Thyroid gland (tissue), 4 donors: ENCODE data around the gene DNAH9. TPM values are rescaled to one million over a fixed set of nuclear protein-coding genes. Genes with fewer than 3 reads are reported as not detected.
"Not testable (repeated sequence)": the region's sequence is repeated elsewhere in the genome, so short reads cannot be mapped to it uniquely, and the experiment has no call there.

ENCODE experiments used
- DNase-seq, 2 donors: peaks; one replicate each; pipeline ENCODE4 v3.0.0-alpha.2; 2019
- H3K27ac ChIP-seq, 3 donors: fragments of 200-600 bp; sonication (generic); 1 replicate in 2 of 3; 2 replicates in 1 of 3; pipeline ENCODE4 v1.5.1; 2016 to 2019; ENCODE audit warnings: mild to moderate bottlenecking in 1 of 3, moderate library complexity in 1 of 3
- H3K27me3 ChIP-seq: fragments of 200-600 bp; sonication (generic); one replicate; pipeline ENCODE4 v1.5.1; 2019
- H3K36me3 ChIP-seq, 2 donors: fragments of 200-600 bp; sonication (generic); one replicate each; pipeline ENCODE4 v1.5.1; 2016 to 2019
- H3K4me1 ChIP-seq, 2 donors: fragments of 200-600 bp; sonication (generic); one replicate each; pipeline ENCODE4 v1.5.1; 2017 to 2019
- H3K4me3 ChIP-seq, 3 donors: fragments of 200-600 bp; sonication (generic); replicated peaks in 1 of 3; 1 replicate in 2 of 3; 2 replicates in 1 of 3; pipeline ENCODE4 v1.5.1; 2016; ENCODE audit warnings: mild to moderate bottlenecking in 1 of 3
- H3K9me3 ChIP-seq: fragments of 200-600 bp; sonication (generic); one replicate; pipeline ENCODE4 v1.5.1; 2017
- CTCF ChIP-seq, 6 experiments: fragments of 200-600 bp in 3 of 6; fragments of 450-650 bp in 3 of 6; sonication (generic) in 3 of 6; IDR thresholded peaks; one replicate each; pipeline ENCODE4 v1.5.1; 2016 to 2019; ENCODE audit warnings: antibody characterized with exemption in 6 of 6, mild to moderate bottlenecking in 2 of 6, inconsistent platforms in 1 of 6, moderate library complexity in 1 of 6
- POLR2A ChIP-seq, 2 donors: fragments of 450-650 bp; IDR thresholded peaks; one replicate each; pipeline ENCODE4 v1.6.1; 2017; ENCODE audit warnings: antibody characterized with exemption in 2 of 2, mild to moderate bottlenecking in 2 of 2, moderate library complexity in 1 of 2
- WGBS, 2 donors: methylation state at CpG; one replicate each; pipeline ENCODE4 v1.1.5; 2017; 5-methylcytosine and 5-hydroxymethylcytosine counted together
- intact Hi-C: fragments of 100-400 bp; cut with DNase I; formaldehyde crosslinking; loops from one replicate; pipeline ENCODE4 v1.15.1; 2023
- total RNA-seq, 4 donors: library from RNA; depleted of rRNA; stranded (reverse); fragments of >200 nt; gene quantifications; one replicate each; pipeline ENCODE4 v1.2.3, GENCODE V29; 2016

DNAH9 gene
- total RNA-seq, 4 donors from 2014 or later = under 0.01 to 4.3 (median 2.3) TPM

- Histone ChIP-seq H3K4me1 (no peaks in the 10 kb centered on the region), H3K36me3 (no peaks in the 10 kb centered on the region), H3K9me3 (no peaks in the 10 kb centered on the region), H3K27ac (no peak overlapping the region), H3K4me3 (no peak overlapping the region), H3K27me3 (no peaks in the 10 kb centered on the region)
- TF ChIP-seq POLR2A (IDR thresholded peaks at IDR 0.05) (no peak), CTCF (IDR thresholded peaks at IDR 0.05) (no peak)
- no peak for DNase-seq
- WGBS, 2 donors = 35 to 38% methylated on average over 4 of the region's 4 CpGs
- intact Hi-C loops = no loop called here
These were observed 330.2 kb downstream of the DNAH9 start for GRCh38 chr17:11928436-11928835.

- H3K9me3 ChIP-seq = no peaks in the 10 kb centered on the region
- no peaks in the 10 kb centered on the region for H3K4me1 ChIP-seq
- TF ChIP-seq POLR2A (IDR thresholded peaks at IDR 0.05) (no peak), CTCF (IDR thresholded peaks at IDR 0.05) (no peak)
- no peaks in the 10 kb centered on the region for H3K27me3 ChIP-seq
- H3K4me3 ChIP-seq = no peak overlapping the region
- DNase-seq = no peak
- 91% methylated on average over 9 to 10 of the region's 10 CpGs for WGBS, 2 donors
- intact Hi-C loops = no loop called here
- no peaks in the 10 kb centered on the region for H3K36me3 ChIP-seq
- no peak overlapping the region for H3K27ac ChIP-seq
These were observed 334.1 kb downstream of the DNAH9 start for GRCh38 chr17:11932337-11932898.

GRCh38 chr17:11935734-11936406, 337.6 kb downstream of the DNAH9 start:
- no peaks in the 10 kb centered on the region for H3K36me3 ChIP-seq
- no peaks in the 10 kb centered on the region for H3K9me3 ChIP-seq
- WGBS, 2 donors = 35 to 47% methylated on average over 14 of the region's 14 CpGs
- H3K27ac ChIP-seq = no peak overlapping the region
- intact Hi-C loops = no loop called here
- H3K4me1 ChIP-seq = no peaks in the 10 kb centered on the region
- peak; percentile 20 to 55 for DNase-seq
- no peaks in the 10 kb centered on the region for H3K27me3 ChIP-seq
- TF ChIP-seq CTCF (IDR thresholded peaks at IDR 0.05) (peak; percentile 31 to 86 (median 62)), POLR2A (IDR thresholded peaks at IDR 0.05) (no peak)
- H3K4me3 ChIP-seq = no peak overlapping the region

GRCh38 chr17:11940904-11941303, 342.6 kb downstream of the DNAH9 start:
- no peak for DNase-seq
- Histone ChIP-seq H3K27me3 (no peaks in the 10 kb centered on the region), H3K36me3 (no peaks in the 10 kb centered on the region), H3K27ac (no peak overlapping the region), H3K4me1 (no peaks in the 10 kb centered on the region), H3K4me3 (no peak overlapping the region), H3K9me3 (no peaks in the 10 kb centered on the region)
- TF ChIP-seq POLR2A (IDR thresholded peaks at IDR 0.05) = no peak
- no peak for TF ChIP-seq CTCF (IDR thresholded peaks at IDR 0.05)
- intact Hi-C loops = no loop called here
- WGBS, 2 donors = 71 to 76% methylated on average over 2 of the region's 2 CpGs

- H3K4me3 ChIP-seq, H3K9me3 ChIP-seq, intact Hi-C loops, H3K36me3 ChIP-seq, H3K4me1 ChIP-seq, H3K27me3 ChIP-seq, H3K27ac ChIP-seq, DNase-seq: not testable (repeated sequence)
- 94 to 95% methylated on average over 11 of the region's 11 CpGs for WGBS, 2 donors
These were observed 344.8 kb downstream of the DNAH9 start for GRCh38 chr17:11943086-11943485.
